Hematopoietic multipotent progenitor cell treated with erythropoietin and hydrocortisone succinate and interleukin-3 and kit ligand, for 4 days (in vitro differentiated cells): ENCODE measurements around the gene NOP53.
"Not testable (repeated sequence)": the region's sequence is repeated elsewhere in the genome, so short reads cannot be mapped to it uniquely, and the experiment has no call there.

Experiments
- DNase-seq: peaks from one replicate; pipeline ENCODE4 v3.0.0-alpha.2; 2015

NOP53 gene

DNA sequence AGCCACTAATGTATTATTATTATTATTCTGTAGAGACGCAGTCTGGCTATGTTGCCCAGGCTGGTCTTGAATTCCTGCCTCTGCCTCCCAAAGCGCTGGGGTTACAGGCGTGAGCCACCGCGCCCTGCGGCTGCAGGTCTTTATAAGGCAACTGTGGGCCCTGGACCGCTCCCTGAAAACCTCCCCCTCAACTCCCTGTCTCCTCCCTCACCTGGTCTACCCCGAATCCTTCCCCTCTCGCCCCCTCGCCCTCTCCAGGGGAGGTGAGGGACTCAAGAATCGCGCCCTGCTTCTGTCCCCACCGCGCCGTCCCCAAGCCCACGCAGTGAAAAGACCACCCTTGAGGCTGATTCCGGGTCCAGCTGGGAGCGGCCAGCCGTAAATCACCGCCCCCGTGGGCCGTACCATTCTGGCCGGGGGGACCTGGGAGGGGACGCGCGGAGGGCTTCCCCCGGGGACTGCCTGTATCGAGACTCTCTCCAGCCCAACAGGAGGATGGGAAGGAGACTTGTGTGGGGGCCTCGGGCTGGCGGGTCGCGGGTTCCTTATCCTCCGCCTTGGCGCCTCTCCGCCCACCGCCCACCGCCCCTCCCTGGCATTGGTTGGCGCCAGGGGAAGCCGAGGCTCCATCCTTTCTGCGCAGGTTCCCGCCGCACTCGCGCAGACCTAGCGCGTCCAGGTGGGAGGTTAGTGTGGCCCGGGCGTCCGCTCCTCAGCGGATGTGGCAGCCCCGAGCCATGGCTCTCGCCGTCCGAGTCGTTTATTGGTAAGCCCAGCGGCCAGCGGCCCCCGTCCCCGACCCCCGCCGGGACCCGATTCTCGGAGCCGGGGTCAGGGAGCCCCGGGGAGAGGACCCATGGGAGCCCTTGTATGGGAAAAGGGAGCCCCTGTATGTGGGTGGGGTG lies 33.0 kb downstream of the NOP53 start, which contains the start of gene SELENOW:
Gene SELENOW (plus strand): TSS at position 655 of the 905 bp plus-strand sequence. CDS start 83 bp downstream, at position 738.
- peak; percentile 80 for DNase-seq

DNA sequence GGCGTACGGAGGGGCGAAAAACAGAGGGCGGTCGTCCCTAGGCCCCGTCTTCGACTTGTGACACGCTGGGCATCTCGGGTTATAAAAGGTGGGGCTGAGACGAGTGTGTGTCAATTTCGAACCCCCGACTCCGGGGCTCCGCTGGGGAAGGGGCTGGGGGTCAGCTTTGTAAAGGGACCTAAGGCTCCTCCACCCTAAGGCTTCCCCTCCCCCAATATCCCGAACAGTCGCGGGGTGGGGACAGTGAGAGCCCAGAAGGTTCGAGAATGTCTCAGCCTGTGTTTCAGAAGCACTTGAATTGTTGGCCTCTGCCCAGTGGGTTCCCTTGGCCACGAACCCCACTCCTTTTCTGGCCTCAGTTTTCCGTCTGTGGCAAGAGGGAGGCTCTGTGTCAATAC lies 33.6 kb downstream of the NOP53 start:
- DNase-seq: peak; percentile 30

DNA sequence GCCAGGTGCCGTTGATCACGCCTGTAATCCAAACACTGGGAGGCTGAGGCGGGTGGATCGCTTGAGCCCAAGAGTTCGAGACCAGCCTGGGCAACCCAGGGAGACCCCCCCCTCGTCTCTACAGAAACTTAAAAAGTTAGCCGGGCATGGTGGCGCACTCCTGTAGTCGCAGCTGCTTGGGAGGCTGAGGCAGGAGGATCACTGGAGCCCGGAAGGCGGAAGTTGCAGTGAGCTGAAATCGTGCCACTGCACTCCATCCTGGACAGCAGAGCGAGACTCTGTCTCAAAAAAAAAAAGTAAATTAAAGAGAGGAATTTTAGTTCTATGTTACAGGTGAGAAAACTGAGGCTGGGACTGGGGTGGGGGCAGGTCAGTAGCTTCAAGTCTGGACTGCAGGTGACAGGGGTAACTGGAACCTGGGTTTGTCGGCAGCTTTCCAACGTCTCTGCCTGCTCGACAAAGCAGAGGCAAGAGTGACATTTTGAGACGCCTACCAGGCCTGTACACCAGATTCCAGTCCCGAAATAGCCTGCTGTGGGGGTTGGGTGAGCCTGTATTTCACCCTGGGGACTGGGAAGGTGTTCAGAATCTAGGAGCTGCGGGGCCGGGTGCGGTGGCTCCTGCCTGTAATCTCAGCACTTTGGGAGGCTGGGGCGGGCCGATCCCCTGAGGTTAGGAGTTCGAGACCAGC lies 34.3 kb downstream of the NOP53 start:
- no peak for DNase-seq

DNA sequence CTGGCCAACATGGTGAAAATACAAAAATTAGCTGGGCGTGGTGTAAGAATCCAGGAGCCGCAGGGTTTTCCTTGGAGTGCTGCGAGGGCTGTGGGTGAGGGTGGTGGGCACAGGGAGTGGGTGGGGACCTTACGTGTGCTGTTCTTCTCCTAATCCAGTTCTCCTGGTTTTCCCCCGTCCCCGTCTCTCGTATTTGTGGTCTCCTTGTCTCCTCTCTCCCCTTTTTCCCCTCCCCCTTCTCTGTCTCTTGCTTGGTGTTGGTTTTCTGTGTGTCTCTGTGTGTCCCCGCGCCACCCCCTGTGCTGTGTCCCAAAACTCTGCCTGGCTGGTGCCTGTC lies 34.8 kb downstream of the NOP53 start:
- no peak for DNase-seq

- DNase-seq: no peak
Measured at GRCh38 chr19:47781590-47782262, 36.4 kb downstream of the NOP53 start.

DNA sequence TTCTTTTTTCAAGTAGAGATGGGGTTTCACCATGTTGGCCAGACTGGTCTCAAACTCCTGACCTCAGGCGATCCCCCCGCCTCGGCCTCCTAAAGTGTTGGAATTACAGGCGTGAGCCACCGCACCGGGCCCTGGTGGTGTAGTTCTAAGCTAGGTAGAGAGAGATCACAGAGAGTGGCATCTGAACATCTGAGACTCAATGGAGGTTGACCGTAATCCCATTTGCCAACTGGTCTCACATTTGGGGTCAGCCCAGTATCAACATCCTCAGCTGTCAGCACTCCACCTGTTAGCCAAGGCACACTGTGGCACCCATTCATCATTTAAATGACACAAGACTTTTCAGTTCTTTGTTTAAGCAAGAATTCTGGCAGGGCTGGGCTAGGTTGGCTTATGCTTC lies 41.2 kb downstream of the NOP53 start:
- no peak for DNase-seq

- DNase-seq: not testable (repeated sequence)
Measured at GRCh38 chr19:47787307-47787706, 42.0 kb downstream of the NOP53 start.

DNA sequence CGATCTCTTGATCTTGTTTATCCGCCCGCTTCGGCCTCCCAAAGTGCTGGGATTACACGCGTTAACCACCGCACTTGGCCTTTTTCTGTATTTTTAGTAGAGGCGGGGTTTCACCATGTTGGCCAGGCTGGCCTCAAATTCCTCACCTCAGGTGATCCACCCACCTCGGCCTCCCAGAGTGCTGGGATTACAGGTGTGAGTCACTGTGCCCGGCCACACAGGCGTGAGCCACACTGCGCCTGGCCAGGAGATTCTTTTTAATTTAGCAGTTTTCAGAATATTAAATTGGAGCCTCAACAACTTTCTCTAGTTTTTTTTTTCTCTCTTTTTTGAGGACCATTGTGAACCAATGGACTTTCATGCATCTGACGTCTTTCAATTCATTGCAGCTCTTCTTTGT lies 44.5 kb downstream of the NOP53 start:
- not testable (repeated sequence) for DNase-seq

DNA sequence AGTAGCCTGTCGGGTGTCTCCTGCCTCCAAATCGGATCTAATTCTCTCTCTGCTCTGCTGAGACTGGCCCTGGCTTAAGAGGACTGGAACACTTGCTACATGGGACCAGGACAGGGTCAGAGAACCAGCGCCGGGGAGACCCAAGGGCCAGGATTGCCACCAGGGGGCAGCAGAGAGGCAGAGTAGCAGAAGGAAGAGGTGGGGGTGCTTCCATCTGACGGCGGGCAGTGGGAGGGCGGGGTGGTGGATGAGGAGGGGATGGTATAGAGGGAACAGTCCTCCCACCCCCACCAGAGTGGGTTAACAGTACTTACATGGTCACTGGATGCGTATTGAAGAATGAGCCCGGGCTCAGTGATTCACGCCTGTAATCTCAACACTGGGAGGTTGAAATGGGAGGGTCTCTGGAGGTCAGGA lies 45.1 kb downstream of the NOP53 start:
- DNase-seq: peak; percentile 88

DNA sequence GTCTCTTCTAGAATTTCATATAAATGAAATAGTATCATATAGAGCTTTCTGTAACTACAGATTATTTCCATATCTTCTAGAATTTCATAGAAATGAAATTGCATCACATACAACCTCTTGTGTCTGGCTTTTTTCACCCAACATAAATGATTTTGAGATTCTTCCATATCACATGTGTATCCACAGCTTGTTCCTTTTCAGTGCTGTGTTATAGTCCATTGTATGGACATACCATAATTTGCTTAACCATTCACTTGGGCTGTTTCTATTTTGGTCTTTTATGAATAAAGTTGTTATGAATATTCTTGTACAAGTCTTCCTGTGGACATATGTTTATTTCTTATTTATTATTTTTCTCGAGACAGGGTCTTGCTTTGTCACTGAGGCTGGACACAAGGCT lies 47.3 kb downstream of the NOP53 start:
- no peak for DNase-seq

- DNase-seq: no peak
Measured at GRCh38 chr19:47794526-47794925, 49.2 kb downstream of the NOP53 start.

GRCh38 chr19:47796785-47797184 lies 51.4 kb downstream of the NOP53 start:
- no peak for DNase-seq

DNA sequence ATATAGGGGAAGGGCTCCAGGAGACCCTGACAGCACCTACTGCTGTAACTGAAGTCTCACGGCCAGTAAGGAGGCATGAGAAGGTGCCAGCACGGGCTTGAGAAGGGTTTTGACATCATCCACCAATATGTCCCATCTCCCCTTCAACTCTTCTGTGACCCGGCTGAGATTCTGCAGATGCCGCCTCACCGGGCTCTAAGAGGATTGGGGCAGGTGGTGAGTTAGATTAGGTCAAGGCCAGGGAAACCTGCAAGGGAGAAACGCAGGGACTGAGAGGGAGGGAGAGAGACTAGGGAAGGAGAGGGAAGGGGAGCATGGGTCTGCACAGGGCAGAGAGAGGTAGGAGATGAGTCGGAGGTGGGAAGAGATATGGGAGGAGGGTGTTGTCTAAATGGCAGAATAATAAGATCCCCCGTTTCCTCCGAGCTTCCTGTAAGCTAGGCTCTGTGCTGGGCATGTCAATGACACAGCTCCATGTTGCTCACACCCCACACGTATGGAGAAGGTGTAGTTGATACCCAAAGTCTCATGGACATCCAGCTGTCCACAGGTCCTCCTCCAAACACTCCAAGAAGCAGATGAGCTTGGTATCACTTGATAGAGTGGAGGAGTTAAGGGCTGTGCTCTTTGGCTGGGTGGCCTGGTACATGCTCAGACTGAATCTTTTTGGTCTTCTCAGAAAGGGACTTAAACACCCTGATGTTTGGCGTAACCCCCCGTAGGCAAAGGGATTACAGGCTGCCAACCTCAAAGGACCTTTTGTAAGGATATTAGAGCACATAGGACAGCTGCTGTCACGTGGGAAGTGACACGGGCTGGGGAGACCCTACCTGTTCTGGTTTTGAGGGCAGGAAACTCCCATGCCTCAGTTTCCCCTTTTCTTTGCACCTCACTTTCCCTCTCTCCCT lies 52.9 kb downstream of the NOP53 start:
- DNase-seq: no peak

GRCh38 chr19:47798904-47799266 lies 53.5 kb downstream of the NOP53 start:
- DNase-seq: no peak

GRCh38 chr19:47801270-47801669 lies 55.9 kb downstream of the NOP53 start:
- DNase-seq: no peak

- DNase-seq: no peak
Measured at GRCh38 chr19:47802521-47803043, 57.2 kb downstream of the NOP53 start.

GRCh38 chr19:47803148-47803547 lies 57.8 kb downstream of the NOP53 start:
- DNase-seq: not testable (repeated sequence)

GRCh38 chr19:47803671-47804070 lies 58.3 kb downstream of the NOP53 start:
- not testable (repeated sequence) for DNase-seq

DNA sequence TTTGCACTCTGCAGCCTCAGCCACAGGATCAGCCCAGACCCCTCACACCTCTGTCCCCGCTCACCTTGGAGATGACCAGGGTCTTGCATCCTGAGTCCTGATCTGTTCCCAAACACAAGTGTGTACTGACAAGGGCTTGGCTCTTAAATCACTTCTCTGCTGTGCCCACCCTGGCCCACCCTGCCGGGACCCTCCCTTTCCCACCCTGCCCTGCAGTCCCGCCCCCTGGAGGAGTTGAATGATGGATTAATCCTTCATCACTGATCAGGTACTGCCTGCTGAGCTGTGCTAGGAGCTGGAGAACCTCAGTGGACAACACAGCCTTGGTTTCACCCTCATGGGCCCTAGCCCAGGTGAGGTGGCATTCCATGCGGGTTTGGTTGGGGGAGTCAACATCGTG lies 59.1 kb downstream of the NOP53 start, which contains the start of gene TPRX1:
Gene TPRX1 (minus strand): TSS at position 101 of the 400 bp plus-strand sequence. CDS start 12 bp downstream, at position 89.
- DNase-seq: not testable (repeated sequence)

- DNase-seq: no peak
Measured at GRCh38 chr19:47805313-47805712, 60.0 kb downstream of the NOP53 start.

DNA sequence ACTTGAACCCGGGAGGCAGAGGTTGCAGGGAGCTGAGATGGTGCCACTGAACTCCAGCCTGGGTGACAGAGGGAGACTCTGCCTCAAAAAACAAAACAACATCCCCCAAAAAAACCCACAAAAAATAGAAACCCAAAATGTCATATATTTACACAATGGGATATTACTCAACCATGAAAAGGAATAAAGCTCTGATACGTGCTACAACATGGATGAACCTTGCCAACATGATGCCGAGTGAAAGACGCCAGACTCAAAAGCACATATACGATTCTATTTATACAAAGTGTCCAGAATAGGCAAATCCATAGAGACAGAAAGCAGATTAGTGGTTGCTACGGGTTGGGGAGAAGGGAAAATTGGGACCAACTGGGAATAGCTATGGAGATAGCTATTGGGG lies 61.1 kb downstream of the NOP53 start:
- no peak for DNase-seq
